Posterior cingulate gyrus (tissue), 11 donors: Measurements from ENCODE around the gene MTFP1.

Source experiments
- DNase-seq, 10 donors: peaks; one replicate each; pipeline versions ENCODE4 v3.0.0 to v3.0.0-alpha.2; 2020 to 2021; ENCODE audit warnings: mixed read lengths in 3 of 10
- intact Hi-C: fragments of 100-400 bp; cut with DNase I; formaldehyde crosslinking; loops from one replicate; pipeline ENCODE4 v1.15.1; 2023

Gene MTFP1, protein sequence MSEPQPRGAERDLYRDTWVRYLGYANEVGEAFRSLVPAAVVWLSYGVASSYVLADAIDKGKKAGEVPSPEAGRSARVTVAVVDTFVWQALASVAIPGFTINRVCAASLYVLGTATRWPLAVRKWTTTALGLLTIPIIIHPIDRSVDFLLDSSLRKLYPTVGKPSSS

DNA sequence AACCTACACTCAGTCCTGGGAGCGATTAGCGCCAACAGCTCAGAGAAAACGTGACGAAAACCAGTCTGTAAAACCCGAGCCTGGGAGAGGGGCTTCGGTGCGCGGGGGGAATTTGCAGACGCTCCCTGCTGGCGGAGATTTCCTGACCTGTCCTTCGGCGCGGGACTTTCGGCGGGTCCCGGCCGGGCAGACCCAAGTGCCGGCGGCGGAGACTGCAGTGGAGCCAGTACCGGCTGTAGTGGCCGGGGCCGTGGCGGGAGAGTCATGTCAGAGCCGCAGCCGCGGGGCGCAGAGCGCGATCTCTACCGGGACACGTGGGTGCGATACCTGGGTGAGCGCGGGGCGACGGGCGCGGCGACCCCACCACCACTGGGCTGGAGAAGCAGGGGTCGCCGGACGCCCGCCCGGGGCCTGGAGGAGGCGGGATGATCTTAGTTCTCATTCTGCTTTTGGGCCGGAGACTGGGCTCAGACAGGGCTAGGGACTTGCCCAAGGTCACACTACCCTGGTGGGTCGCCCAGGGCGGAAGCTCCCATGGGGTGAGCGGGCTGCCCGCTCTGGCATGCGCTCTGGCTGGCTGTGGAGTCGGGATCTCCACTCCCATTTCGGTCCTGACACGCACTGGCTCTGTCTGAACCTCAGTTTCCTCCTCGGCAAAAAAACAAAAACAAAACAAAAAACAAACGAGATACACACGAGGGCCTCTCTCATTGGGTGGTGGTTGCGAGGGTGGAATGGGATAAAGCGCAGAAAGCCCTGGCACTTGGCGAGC is at the start of gene MTFP1:
Gene MTFP1, plus strand, starts transcription at position 153 of the 772 bp plus-strand sequence. Its CDS starts 112 bp downstream, at position 265.
- intact Hi-C loops = no loop called here
- DNase-seq = peak in 9 of 10 donors; percentile 40 to 91 (median 52)

DNA sequence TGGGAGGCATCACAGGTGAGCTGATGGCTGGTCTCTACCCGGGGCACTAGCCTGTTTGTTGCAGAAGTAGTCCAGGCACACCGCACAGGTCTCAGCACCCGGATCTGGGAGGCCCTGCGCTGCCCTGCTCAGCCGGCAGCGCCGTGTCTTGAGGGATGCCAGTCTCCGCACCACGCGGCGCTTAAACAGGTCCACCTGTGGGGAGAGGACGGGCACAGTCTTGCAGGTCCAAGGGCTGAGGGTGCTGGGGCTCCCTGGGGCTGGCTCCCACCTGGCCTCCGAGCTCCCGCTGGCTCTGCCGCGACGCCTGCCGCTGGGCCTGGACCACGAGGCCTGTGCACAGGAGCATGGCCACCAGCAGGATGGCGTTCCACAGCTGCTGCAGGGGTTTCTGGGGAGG is 45.6 kb upstream of the MTFP1 start:
- intact Hi-C loops = no loop called here
- DNase-seq = no peak

DNA sequence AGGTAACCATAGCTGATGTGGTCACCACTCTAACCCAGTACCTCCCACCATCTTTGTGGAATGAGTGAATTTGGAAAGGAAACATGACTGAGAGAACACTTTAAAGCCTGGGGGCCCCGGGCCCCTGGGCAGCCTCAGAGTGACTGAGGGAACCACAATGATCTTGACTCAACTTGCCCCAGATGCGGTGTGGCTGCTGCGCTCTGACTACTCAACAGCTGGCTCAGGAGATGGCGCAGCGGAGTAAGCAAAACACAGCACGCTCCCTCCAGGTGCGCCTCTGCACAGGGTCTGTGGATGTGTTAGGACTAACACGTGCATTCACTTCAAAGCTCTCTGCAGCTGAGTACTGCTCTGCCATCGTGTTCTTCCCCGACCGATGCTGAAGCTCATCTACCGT is 44.3 kb upstream of the MTFP1 start:
- intact Hi-C loops = no loop called here
- DNase-seq = no peak

DNA sequence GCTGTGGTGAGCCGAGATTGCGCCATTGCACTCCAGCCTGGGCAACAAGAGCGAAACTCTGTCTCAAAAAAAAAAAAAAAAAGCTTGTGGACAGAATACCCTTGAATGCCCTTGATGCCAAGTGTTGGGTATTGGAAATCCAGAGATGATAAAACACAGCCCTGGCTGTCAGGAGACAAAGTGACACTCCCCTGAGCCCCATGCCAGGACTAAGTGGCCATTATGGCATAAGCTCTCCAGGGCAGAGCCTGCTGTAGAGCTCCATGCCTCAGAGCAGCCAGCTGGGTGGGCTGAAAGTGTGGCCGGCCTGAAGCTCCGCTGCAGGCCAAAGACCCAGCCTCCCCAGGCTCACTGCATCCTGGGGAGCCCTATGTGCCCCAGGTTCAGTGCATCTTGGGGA is 43.2 kb upstream of the MTFP1 start:
- intact Hi-C loops = no loop called here

DNA sequence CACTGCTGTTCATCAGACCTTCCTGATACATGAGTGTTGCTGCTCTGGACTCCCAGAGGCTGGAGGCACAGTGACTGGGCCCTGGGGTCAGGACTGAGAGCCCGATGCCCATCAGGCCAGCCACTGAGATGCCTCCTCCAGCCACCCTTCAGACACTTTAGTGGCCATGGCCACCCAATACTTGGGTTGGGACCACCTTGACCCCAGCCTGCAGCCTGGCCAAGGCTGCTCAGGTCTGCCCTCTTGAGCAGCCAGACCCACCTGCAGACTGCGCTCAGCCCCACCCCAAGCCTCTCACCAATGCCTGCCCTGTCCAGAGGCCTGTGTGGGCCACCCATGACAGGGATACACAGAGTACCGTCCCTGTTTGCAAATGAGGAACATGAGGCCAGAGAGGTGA is 42.5 kb upstream of the MTFP1 start:
- intact Hi-C loops = no loop called here
- no peak for DNase-seq

More for the DNA sequence above, 43.2 kb upstream of the MTFP1 start:
- DNase-seq = no peak

DNA sequence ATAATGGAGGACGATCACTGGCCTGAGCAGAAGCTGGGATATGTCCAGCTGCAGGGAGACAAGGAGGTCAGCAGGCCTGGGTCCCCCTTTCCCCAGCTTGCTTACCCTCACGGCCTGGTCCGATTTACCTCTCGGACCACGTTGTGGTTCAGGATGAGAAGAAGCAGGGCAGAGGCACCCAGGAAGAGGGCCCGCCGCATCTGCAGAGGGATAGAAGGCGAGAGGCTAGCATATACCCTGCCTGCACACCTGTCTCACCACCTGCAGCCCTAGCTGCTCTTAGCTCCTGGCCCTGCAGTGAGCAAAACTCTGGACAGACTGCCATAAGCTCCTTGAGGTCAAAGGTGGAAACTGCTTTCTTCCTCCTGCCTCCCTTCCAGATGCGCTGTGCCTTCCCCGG is 39.6 kb upstream of the MTFP1 start:
- intact Hi-C loops = loop anchor here (5.0 kb wide), 2 partner anchors 124 to 279 kb away; no protein-coding TSS in a partner anchor
- DNase-seq = no peak

DNA sequence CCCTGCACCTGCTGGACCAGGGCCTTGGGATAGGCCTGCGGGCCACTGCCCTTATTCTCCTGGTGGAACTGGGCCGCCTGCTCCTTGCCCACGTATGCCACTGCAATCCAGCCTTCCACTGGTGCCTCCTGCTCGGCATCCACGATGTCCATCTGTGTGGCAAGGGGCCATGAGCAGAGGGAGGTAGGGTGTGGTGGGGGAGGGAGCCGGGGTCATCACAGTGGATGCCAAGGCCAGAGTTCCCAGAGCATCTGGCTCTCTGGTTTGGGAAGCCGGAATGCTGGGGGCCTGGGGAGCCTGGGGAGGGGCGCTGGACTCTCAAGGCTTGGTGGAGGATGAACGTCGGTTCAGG is 39.0 kb upstream of the MTFP1 start:
- intact Hi-C loops = loop anchor here (5.0 kb wide), 2 partner anchors 124 to 279 kb away; no protein-coding TSS in a partner anchor

DNA sequence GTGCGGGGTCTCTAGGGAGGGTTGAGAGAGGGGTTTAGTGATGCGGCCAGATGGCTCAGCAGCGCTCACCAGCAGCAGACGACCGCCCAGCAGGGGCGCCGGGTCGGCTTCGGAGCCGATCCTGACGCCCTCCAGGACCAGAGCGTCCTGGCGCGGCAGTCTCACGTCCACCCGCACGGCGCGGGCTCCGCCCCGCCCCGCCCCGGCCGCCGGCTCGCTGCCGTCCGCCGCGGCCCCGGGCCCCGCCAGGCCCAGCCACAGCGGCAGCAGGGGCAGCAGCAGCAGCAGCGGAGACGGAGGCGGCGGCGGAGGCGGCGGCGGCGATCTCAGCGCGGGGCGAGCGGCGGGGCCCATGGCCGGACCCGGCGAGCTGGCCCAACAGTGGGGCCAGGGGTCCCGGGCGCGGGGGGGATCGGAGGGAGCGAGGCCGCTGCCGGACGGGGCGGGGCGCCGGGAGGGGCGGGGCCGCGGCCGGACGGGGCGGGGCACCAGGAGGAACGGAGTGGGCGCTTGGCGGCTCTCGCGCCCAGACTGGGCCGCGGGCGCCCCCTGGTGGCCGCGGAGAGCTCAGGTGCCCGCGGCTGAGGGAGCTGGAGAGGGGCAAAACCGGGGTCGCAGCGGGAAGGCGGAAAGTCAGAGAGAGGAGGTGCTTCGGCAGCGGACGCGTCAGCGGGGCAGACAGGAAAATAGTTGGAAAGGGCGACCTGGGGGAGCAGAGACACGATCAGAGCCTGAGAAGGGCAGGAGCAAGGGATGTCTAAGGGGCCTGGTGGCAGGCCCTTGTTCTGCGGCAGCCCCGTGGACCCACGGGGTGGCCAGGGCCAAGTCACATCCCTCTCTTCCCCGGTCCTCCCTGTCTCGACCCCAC is 38.4 kb upstream of the MTFP1 start, which contains the start of gene RNF215:
Gene RNF215, minus strand, starts transcription at position 452 of the 868 bp plus-strand sequence. Its CDS starts 98 bp downstream, at position 354.
- intact Hi-C loops = loop anchor here (1.0 to 5.0 kb wide), 3 partner anchors 100 to 280 kb away; no protein-coding TSS in a partner anchor
- DNase-seq = peak; percentile 71 to 97 (median 82)

More for the DNA sequence above, 39.0 kb upstream of the MTFP1 start:
- DNase-seq = no peak

DNA sequence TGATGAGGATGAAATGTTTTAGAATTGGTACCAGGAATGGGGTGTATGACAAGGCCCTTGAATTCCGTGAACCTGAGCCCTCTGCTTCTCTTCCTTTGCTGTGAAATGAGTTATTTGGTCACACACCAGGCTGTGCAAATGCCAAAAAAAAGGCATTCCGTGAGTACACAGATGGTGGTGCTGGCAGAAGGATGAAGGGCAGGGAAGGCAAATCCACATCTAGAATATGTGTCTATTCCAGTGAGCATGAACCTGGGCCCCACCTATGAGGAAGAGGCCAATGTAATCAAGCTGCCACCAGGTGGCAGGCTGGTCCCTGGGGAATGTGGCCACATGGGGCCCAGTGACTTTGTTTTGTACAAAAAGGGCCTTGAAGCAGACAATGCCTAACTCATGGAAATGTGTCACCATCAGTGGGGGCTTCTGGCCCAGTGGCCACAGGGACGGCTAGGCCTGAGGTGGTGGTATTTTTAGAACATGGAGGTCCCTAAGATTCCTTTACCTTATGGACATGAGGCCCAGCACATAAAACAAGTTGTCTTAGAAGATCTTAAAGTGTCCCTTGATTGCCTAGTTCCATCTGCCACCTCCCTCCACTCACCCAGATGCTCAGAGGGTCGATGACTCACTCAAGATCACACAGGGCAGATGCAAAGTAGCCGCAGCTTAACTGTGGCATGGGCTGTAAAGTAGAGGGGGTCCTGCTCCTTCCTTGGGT is 34.4 kb upstream of the MTFP1 start:
- peak; percentile 59 to 96 (median 76) for DNase-seq
- intact Hi-C loops = loop anchor here (1.0 kb wide), 1 partner anchor 94 kb away; no protein-coding TSS in a partner anchor

DNA sequence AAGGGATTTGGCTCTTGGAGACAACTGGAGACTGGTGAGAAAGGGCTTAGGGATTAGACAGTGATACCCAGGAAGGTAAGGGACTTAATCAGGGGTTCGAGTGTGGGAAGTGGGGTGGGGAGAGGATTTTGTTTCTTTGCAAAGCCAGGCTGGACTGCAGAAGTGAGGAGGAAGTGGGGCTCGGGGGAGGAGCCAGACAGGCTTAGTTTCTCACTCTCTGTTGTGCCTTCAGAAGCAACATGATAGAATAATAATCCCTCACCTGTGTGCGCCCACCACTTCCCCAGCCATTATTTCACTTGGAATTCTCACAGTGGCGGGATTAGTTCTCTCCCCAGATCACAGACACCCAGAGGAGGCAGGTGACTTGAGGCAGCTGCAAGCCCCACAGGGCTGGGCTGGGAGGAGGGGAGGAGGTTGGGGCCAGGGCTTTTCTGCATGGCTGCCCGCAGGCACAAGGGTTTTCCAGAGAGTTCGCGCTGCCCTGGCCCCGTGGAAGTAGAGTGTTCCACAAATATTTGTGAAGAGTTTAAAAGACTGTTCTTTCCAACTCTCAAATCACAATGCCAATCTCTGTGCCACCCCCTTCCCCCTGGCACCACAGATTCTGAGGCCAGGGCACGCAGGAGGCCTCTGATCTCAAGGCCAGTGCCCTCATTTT is 32.8 kb upstream of the MTFP1 start:
- intact Hi-C loops = no loop called here
- no peak for DNase-seq

DNA sequence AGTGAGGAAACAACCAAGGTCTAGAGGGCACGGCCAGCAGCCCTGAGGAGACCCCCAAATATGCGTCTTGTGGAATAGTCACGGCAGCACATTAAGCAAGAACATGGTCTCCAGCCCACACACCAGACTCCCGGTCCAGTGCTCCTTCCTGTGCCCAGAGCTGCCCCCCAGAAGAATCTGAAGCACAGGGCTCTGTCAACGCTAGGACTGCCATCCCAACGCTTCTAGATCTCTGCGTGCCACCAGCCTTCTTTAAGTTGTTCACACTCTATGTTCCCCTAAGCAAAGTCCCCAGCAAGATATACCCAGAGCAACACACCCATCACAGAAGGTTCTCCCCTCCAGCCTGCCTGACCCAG is 32.3 kb upstream of the MTFP1 start:
- no peak for DNase-seq
- intact Hi-C loops = no loop called here

DNA sequence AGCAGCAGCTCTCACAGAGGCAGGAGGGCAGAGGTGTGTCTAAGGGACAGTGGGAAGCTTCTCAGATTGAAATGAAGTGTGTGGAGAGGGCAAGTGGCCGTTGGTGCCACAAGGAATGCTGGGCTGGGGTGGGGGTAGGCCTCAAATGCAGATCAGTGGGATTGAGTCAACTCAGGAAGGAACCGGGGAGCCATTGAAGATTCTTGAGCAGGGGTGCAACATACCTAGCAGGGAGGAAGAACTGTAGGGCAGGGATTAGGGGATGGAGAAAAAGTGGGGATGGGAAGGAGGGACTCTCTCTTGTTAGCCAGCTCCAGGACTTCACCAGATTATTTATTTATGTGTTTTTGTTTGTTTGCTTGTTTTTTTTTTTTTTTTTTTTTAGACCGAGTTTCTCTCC is 31.7 kb upstream of the MTFP1 start:
- DNase-seq = no peak
- intact Hi-C loops = no loop called here

DNA sequence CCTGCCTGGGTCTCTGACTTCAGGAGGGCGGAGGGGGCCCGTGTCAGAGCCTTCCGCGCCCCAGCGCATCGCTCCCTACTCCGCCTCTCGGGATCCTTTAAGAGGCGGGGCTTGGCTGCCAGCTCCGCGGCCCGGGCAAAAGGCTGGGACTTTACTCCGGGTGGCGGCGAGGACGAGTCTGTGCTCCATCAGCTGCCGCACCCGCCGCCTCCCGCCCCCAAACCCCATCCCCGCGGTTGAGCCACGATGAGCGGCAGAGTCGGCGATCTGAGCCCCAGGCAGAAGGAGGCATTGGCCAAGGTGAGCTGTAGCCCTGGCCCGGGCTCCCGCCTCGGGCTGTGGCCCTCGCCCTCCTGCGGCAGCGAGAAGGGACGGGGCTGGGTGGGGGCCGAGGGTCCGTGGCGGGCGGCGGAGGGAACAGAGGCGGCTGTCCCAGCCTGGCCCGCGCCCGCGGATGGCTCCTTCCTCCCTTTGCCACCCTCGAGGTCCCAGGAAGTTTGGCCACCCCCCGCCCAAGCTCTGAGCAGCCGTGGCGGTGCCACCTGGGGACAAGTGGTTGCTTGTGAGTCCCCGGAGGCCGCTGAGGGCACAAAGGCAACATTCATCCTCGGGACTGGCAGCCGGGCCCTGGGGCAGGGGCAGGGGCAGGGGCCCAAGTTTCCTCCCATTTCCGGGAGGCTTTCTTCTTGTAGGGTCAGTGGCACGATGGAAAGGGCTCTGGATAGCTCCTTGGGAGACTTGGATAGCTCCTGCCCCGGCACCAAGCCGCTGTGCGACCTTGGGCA is 28.5 kb upstream of the MTFP1 start, which contains the start of gene SEC14L2:
Gene SEC14L2, plus strand, starts transcription at position 148 of the 785 bp plus-strand sequence. Its CDS starts 99 bp downstream, at position 247.
- peak; percentile 79 to 98 (median 86) for DNase-seq
- intact Hi-C loops = loop anchor here (1.0 kb wide), 1 partner anchor 26 kb away; no protein-coding TSS in a partner anchor

DNA sequence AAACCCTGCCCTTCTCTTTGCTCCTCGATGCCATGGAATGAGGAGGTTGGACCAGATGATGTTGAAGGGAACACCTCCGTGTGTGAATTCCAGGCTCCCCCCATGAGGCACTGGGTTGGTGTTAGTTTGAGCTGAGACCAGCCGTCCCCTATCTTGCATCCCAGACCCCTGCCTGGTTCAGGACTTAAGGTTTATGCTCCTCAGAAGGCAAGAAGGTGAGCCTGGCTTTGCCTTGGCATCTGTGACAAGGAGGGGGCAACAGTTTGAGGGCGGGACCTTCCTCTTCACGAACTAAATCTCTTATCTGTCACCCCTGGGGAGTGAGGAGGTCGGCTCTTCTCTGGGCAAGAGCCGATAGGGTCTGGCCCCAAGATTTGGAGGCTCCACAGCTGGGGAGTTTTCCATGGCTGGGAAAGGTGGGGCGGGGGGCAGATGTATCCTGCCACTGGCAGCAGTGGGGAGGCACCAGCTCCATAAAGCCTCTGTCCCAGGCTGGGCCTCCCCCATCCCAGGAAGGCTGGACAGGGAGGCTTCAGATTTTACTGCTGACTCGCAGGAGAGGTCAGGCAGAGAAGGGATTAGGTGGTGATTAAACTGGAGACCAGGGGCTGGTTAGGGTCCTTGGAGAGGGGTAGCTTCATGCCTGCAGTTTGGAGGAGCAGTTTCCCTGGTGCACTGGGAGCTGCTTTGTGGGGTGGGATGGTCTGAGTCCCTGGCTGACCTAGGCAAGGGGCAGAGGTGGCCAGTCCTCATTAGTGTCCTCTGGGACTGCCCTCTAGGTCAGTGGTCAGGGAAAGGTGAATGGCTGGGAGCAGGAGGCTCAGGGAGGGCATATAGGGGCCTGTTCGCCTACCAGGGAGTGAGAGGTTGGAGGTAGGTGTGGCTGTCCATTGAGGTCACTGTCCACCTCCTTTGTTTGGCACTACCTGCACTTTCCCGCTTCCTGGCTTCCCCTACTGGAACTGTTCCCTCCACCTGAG is 27.6 kb upstream of the MTFP1 start:
- intact Hi-C loops = loop anchor here (1.0 kb wide), 1 partner anchor 25 kb away; no protein-coding TSS in a partner anchor
- DNase-seq = no peak

DNA sequence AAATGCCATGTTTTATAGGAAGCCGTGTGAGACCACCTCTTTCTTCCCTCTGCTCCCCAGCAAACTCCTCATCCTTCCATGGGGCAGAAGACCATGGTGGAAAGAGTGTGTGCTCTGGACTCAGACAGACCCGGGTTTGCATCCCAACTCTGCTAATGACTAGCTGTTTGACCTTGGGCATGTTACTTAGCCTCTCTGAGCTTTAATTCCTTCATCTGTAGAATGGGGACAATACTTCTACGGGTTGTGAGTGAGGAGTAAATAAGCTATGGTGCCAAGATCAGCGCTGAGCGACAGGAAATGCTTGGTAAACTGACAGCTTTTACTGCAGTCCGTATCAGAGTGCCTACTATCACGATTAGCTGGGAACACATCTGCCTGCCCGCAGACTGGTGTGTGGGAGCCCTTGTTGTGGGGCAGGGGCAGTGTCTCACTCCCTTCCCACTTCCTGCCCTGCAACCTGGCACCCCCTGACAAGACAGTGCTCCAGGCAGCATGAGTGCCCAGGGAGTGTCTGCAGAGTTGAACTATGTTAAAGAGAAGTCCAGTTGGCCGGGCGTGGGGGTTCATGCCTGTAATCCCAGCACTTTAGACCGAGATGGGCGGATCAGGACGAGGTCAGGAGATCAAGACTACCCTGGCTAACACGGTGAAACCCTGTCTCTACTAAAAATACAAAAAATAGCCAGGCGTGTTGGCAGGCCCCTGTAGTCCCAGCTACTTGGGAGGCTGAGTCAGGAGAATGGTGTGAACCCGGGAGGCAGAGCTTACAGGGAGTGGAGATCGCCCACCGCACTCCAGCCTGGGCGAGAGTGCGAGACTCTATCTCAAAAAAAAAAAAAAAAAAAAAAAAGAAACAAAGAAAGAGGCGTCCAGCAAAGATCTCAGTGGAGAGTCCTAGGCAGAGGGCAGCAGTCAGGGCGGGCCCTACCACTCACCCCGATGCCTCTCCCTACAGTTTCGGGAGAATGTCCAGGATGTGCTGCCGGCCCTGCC is 26.6 kb upstream of the MTFP1 start:
- DNase-seq = no peak
- intact Hi-C loops = no loop called here

DNA sequence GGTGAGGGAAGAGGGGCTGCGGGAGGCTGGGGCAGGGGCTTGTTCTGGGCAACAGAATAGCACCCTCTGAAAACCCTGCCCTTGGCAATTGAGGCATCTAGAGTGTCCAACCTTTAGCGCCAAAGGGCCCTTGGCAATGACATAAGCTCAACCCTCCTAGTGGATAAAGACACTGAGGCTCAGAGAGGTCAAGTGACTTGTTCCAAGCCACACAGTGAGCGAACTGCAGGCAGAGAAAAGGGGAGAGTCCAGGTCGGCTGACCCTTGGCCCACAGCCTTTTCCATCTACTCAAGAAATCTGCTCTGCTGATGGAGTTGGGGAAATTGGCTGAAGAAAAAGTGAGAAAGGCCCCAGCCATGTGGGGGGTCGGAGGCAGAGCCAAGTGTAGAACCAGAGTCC is 25.9 kb upstream of the MTFP1 start:
- DNase-seq = no peak
- intact Hi-C loops = no loop called here
